WTC11 (cell line): ENCODE results near the gene CXCL9.
"Not testable (repeated sequence)": the region's sequence is repeated elsewhere in the genome, so short reads cannot be mapped to it uniquely, and the experiment has no call there.

ENCODE experiments used
- TF ChIP-seq, protein P1 (sequence below): fragments of 200-600 bp; IDR thresholded peaks from 2 replicates; pipeline ENCODE4 v1.8.0; 2022; ENCODE audit warnings: antibody characterized with exemption
- TF ChIP-seq, protein P2 (sequence below): sonication (generic); formaldehyde crosslinking; IDR thresholded peaks from 2 replicates; pipeline ENCODE4 v1.8.0; 2022; ENCODE audit warnings: mild to moderate bottlenecking, missing genetic modification reagents

DNA sequence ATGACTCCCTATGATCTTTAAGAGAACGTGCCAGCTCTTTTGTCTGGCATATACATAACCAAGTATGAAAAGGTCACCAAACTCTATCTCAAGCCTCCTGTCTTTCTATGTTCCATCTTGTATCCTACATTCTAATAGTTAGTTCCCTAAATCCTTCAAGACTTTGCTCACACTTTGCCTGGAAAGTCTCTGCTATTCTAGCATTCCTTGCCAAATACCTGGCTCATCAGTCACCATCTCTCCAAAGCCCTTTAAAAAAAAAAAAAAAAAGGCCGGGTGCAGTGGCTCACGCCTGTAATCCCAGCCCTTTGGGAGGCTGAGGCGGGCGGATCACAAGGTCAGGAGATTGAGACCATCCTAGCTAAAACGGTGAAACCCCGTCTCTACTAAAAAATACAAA, 48.8 kb downstream of the CXCL9 start:
- TF ChIP-seq, protein P1, sequence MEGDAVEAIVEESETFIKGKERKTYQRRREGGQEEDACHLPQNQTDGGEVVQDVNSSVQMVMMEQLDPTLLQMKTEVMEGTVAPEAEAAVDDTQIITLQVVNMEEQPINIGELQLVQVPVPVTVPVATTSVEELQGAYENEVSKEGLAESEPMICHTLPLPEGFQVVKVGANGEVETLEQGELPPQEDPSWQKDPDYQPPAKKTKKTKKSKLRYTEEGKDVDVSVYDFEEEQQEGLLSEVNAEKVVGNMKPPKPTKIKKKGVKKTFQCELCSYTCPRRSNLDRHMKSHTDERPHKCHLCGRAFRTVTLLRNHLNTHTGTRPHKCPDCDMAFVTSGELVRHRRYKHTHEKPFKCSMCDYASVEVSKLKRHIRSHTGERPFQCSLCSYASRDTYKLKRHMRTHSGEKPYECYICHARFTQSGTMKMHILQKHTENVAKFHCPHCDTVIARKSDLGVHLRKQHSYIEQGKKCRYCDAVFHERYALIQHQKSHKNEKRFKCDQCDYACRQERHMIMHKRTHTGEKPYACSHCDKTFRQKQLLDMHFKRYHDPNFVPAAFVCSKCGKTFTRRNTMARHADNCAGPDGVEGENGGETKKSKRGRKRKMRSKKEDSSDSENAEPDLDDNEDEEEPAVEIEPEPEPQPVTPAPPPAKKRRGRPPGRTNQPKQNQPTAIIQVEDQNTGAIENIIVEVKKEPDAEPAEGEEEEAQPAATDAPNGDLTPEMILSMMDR = not testable (repeated sequence)
- TF ChIP-seq, protein P2, sequence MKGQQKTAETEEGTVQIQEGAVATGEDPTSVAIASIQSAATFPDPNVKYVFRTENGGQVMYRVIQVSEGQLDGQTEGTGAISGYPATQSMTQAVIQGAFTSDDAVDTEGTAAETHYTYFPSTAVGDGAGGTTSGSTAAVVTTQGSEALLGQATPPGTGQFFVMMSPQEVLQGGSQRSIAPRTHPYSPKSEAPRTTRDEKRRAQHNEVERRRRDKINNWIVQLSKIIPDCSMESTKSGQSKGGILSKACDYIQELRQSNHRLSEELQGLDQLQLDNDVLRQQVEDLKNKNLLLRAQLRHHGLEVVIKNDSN (CRISPR knock-in tag) = not testable (repeated sequence)
